IMR-90 (cell line): Measurements from ENCODE around the gene TBC1D10A.

Experiments used
- FOS ChIP-seq: fragments of 150-350 bp; IDR thresholded peaks from 2 replicates; pipeline ENCODE4 v1.6.1; 2016; ENCODE audit warnings: low read depth, low read length
- POLR2A ChIP-seq: IDR thresholded peaks from 2 replicates; pipeline ENCODE4 v1.6.1; 2012; ENCODE audit warnings: mild to moderate bottlenecking, low read depth, low read length
- RAD21 ChIP-seq: IDR thresholded peaks from 2 replicates; pipeline ENCODE4 v1.6.1; 2012; ENCODE audit warnings: low read length, improper control_type of control experiment
- RCOR1 ChIP-seq: IDR thresholded peaks from 2 replicates; pipeline ENCODE4 v1.6.1; 2012; ENCODE audit warnings: mild to moderate bottlenecking, low read length, improper control_type of control experiment; ENCODE audit not compliant: insufficient replicate concordance
- RFX5 ChIP-seq: IDR thresholded peaks from 2 replicates; pipeline ENCODE4 v1.8.0; 2012; ENCODE audit warnings: low read depth, mild to moderate bottlenecking, low read length, moderate library complexity

DNA sequence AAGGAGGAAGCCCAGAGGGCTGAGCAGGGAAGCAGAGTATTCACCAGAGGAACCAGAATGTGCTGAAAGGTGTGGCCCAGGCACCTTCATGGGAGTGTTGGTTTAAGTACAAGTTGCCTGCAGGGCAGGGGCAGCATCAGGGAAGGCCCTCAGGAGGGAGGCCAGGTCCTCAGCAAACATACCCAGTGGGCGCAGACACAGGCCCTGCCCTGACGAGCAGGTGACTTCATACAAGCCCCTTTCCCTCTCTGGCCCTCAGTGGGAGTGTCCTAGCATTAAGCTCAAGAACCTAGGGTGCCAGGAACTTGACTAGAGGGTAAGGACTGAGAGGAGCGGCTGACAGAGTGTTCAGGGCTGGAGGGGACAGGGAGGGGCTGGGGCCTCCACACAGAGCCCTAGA lies 29.9 kb downstream of the TBC1D10A start:
- TF ChIP-seq RFX5 (no peak), POLR2A (no peak), RAD21 (no peak), RCOR1 (no peak), FOS (no peak)
